HG03097 (cell line): ENCODE results near the gene DNAI4.
"Not testable (repeated sequence)": the region's sequence is repeated elsewhere in the genome, so short reads cannot be mapped to it uniquely, and the experiment has no call there.

Experiments used
- ATAC-seq: cut with Tn5 transposase; IDR thresholded peaks from one replicate; pipeline ENCODE4 v1.9.1; 2021; ENCODE audit not compliant: unreplicated experiment, low FRiP score

Gene DNAI4

GRCh38 chr1:66848193-66848592 lies 76.5 kb downstream of the DNAI4 start:
- ATAC-seq, result no peak

GRCh38 chr1:66840929-66841328 lies 83.7 kb downstream of the DNAI4 start:
- no peak for ATAC-seq

GRCh38 chr1:66834926-66835325 lies 89.7 kb downstream of the DNAI4 start:
- no peak for ATAC-seq

GRCh38 chr1:66833112-66833511 lies 91.5 kb downstream of the DNAI4 start:
- no peak for ATAC-seq

- no peak for ATAC-seq
Observed at GRCh38 chr1:66831529-66832239, 93.0 kb downstream of the DNAI4 start.

- no peak for ATAC-seq
Observed at GRCh38 chr1:66824771-66825170, 99.9 kb downstream of the DNAI4 start.

- ATAC-seq, result no peak
Observed at GRCh38 chr1:66809736-66810326, 114.8 kb downstream of the DNAI4 start.

GRCh38 chr1:66809245-66809644 lies 115.4 kb downstream of the DNAI4 start:
- no peak for ATAC-seq

GRCh38 chr1:66795839-66796238 lies 128.8 kb downstream of the DNAI4 start:
- ATAC-seq, result not testable (repeated sequence)

GRCh38 chr1:66791621-66792610 lies 132.7 kb downstream of the DNAI4 start:
- no peak for ATAC-seq

GRCh38 chr1:66788231-66788939 lies 136.3 kb downstream of the DNAI4 start:
- no peak for ATAC-seq

- ATAC-seq, result no peak
Observed at GRCh38 chr1:66787641-66788040, 137.0 kb downstream of the DNAI4 start.

- not testable (repeated sequence) for ATAC-seq
Observed at GRCh38 chr1:66785800-66786199, 138.9 kb downstream of the DNAI4 start.

GRCh38 chr1:66779475-66780078 lies 145.1 kb downstream of the DNAI4 start:
- ATAC-seq, result no peak

- ATAC-seq, result no peak
Observed at GRCh38 chr1:66778969-66779368, 145.7 kb downstream of the DNAI4 start.

GRCh38 chr1:66778266-66778665 lies 146.4 kb downstream of the DNAI4 start:
- no peak for ATAC-seq

- no peak for ATAC-seq
Observed at GRCh38 chr1:66777831-66778230, 146.8 kb downstream of the DNAI4 start.

GRCh38 chr1:66775646-66776045 lies 149.0 kb downstream of the DNAI4 start:
- ATAC-seq, result no peak

GRCh38 chr1:66774438-66774837 lies 150.2 kb downstream of the DNAI4 start:
- ATAC-seq, result no peak

GRCh38 chr1:66773227-66773626 lies 151.4 kb downstream of the DNAI4 start:
- no peak for ATAC-seq
